Limb (tissue), 2 donors: ENCODE data around the gene DNASE1.
"Not testable (repeated sequence)": the region's sequence is repeated elsewhere in the genome, so short reads cannot be mapped to it uniquely, and the experiment has no call there.

ENCODE experiments used
- DNase-seq, 2 donors: peaks; one replicate each; pipeline ENCODE4 v3.0.0-alpha.2; 2016; ENCODE audit errors: extremely low spot score in 2 of 2

DNASE1 gene

DNA sequence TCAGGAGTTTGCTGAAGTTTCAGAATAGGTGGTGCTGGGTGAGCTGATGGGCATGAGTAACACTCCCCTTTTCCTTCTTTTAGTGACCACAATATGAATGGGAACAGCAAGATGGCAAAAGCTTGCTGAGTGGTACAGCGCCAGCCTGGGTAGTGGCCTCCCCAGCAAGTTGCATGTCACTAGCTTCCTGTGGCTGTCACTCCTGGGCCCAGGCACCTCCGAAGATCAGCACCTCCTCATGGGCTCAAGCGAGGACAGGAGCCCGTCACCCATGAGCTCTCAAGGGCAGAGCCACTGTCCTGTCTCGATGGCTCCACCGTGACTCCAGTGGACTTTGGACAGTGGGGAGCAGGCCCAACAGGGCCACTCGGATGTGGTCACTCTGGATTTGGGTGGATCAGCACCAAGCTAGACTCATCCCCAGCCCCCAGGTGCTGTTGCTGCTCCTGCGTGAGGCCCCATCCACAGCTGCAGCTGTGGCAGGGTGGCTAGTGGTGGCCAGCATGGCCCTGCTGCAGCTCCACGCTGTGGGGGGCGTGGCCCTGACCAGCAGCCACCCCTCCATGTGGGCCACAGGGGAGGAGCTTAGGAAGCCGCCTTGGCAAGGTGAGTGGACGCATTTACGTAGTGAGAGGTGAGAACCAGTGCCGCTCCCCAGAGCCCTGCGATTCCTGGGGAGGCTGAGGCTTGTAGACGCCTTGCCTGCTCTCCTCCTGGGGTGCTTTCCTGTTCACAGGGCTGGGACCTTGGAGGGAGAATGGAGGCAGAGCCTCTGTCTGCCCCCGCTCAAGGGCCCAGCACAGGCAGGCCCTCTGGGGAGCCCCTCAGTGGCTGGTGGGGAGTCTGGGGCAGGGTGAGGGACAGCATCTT, 13.6 kb upstream of the DNASE1 start:
- no peak for DNase-seq

GRCh38 chr16:3641801-3642396, 12.6 kb upstream of the DNASE1 start:
- DNase-seq = no peak

DNA sequence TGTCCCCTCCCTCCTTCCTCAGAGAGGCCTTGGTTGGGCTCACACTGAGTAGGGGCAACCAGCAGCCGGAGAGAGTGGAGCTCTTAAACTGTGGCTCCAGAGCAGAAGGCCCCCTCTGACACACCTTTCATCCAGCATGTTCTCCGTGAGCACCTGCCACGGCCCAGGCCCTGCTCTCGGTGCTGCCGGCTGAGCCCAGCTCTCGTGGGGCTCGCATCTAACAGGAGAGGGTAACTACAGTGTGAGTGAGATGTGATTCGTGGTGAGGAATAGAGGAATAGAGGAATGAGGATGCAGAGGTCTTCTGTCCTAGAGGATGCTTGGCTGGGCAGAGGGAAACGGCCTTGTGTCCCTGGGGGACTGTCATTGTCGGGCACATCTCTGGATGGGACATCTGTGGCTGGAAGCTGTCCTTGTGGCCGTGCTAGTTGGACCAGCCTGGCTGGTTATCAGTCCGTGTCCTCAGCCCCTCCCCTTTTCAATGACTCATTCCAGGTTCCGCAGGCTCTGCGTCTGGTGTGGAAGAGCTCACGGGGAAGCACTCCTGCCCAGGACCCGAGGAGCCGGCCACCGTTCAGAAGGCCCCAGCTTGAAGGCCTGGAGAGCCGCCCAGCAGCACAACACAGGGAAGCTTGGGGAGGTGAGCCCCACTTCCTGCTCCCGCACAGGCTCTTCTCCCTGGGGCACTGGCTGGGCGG, 11.9 kb upstream of the DNASE1 start:
- no peak for DNase-seq

DNA sequence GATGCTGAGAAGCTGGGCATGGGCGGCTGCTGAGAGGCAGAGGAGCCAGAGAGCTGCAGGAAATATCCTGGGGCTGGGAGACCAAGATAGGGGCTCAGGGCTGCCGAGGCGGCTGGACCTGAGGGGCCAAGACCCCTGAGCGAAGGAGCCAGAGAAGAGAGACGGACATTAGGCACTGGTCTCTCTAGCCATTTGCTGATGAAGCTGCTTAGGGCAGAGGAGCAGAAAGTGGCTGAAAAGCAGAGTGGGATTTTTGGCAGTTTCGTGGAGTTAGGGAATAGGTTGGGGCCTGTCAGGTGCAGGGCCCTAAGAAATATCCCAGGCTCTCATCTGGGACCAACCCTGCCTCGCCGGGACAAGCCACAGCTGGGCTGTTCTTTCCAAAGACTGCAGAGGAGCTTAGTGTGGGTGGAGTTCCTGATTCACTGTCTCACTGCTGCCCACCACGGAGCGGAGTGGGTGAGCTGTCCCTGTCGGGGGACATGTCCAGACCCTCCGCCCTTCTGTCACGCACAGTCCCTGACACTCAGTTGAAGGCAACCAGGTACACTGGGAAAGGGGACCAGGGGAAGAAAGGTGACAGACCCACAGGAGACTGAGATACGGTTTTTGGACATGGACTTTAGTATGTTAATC, 11.3 kb upstream of the DNASE1 start:
- no peak for DNase-seq

- no peak for DNase-seq
Observed at GRCh38 chr16:3645108-3645503, 9.4 kb upstream of the DNASE1 start.

GRCh38 chr16:3645504-3646347, 8.8 kb upstream of the DNASE1 start:
- DNase-seq = peak; percentile 57 to 80

GRCh38 chr16:3646348-3646920, 8.1 kb upstream of the DNASE1 start:
- DNase-seq = no peak

- DNase-seq = no peak
Observed at GRCh38 chr16:3650631-3651265, 3.7 kb upstream of the DNASE1 start.

DNA sequence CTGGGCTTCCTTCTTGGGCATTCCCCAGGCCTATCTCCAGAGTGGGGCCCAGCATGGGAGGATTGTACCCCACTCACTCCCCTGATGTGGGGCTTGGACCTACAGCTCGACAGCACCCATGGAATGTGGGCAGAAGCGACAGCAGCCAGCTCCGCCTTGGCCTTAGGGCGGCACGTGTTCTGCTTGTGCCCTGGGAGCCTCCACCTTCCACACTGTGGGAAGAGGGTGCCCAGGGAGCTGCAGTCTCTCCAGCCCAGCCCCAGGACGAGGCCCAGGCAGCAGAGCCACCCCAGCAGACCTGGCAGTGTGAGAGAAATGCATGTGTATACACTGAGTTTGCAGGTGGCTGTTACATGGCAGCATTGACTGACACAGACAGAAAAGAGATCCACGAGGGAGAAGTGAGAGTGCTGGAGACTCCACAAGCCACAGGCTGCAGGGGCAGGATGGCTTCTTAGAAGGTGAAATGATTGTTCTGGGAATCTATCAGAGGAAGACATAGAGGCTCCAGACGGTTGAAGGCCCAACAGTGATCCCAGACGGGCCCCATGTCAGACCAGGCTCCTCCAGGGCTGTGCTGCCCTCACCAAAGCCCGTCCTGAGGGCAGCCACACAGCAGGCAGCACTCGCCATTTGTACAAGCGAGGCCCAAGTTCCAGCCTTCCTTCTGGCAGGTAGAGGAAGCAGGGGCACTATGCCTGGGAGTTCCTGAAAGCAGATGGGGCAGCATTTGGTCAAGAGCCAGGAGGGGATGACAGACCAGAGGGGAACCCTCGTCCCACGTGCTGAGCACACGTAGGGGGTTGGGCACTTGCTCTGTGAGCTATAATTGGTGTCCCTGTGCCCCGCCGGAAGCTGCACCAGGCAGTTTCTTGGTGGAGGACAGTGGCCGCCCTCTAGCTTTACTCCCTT, 2.8 kb upstream of the DNASE1 start:
- DNase-seq = no peak

GRCh38 chr16:3652373-3653195, 1.9 kb upstream of the DNASE1 start:
- no peak for DNase-seq

GRCh38 chr16:3655030-3655395, 522 bp downstream of the DNASE1 start:
- no peak for DNase-seq

DNA sequence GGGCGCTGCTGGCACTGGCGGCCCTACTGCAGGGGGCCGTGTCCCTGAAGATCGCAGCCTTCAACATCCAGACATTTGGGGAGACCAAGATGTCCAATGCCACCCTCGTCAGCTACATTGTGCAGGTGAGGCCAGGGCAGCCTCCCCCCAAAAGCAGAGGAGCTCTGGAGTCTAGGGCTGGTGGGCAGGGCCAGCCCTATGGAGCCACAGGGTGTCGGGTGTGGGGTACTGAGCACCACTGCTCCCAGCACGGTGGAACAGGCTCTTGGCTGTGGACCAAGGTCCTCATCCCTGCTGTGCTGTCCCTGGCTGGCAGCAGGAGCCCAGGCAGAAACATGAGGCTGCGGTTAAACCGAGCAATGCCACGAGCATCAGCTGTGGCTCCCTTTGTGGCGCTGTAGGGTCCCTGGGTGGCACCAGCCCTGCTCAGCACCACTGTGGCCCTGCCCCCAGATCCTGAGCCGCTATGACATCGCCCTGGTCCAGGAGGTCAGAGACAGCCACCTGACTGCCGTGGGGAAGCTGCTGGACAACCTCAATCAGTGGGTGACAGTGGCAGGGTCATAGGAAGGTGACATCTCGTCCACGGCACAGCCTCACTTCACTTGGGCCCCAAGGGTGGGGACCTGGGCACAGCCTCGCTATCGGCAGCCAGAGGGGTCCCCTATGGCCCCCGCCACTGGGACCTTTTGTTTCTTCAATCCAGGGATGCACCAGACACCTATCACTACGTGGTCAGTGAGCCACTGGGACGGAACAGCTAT, 1.1 kb downstream of the DNASE1 start:
- DNase-seq = no peak

- not testable (repeated sequence) for DNase-seq
Observed at GRCh38 chr16:3656160-3656490, 1.6 kb downstream of the DNASE1 start.

GRCh38 chr16:3656491-3657468, 2.3 kb downstream of the DNASE1 start:
- peak in 1 of 2 donors; percentile 16 for DNase-seq

GRCh38 chr16:3659251-3659650, 4.8 kb downstream of the DNASE1 start:
- DNase-seq = no peak

- DNase-seq = no peak
Observed at GRCh38 chr16:3661311-3661710, 6.8 kb downstream of the DNASE1 start.

DNA sequence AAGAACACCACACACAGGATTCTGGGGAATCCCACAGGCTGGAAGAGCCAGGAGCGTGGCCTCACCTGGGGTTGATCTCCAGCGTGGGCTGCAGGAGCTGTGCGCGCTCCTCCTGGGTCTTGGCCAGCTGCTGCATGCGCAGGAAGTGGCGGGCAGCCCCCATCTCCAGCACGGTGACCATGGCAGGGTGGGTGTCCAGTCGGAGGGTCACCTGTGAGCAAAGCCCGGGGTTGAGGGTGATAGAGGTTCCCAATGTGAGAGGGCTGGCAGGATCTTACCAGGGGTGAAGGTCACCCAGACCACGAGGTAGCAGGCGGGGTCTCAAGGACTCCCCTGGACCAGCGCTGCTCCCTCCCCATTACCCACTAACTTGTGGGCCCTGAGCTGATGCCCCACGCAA, 7.4 kb downstream of the DNASE1 start:
- no peak for DNase-seq
